ENCODE measurements around the gene C2orf42. TPM values are rescaled to one million over a fixed set of nuclear protein-coding genes. Genes with fewer than 3 reads are reported as not detected.
A peak's percentile ranks its signal among the peaks of the same experiment; 100 is the strongest.

C2orf42 gene
- total and polyA plus RNA-seq, 2 donors from 2014 or later: 11.8 to 20.0 TPM

GRCh38 chr2:70123829-70124116 lies 67.0 kb downstream of the C2orf42 start:
- DNase-seq (no peak), FAIRE-seq (no peak)
- Histone ChIP-seq H3K4me1 (ENCODE audit: control insufficient read depth in 2 of 3, insufficient read depth in 2 of 3, low read depth in 1 of 3, low read length in 3 of 3) (peaks cover 0 to 24% (median 6%) of the 10 kb centered on the region in 3 donors), H3K27me3 (ENCODE audit: control insufficient read depth, insufficient read depth, low read length) (no peaks in the 10 kb centered on the region), H3K4me3 (ENCODE audit: low read length in 3 of 3) (peak overlapping the region in 2 of 3 donors; percentile 30 to 70), H3K9ac (ENCODE audit: low read length in 3 of 3) (peak overlapping the region in 1 of 3 donors; percentile 92), H3K9me3 (ENCODE audit: control insufficient read depth in 2 of 3, insufficient read depth in 1 of 3, low read length in 3 of 3) (no peaks in the 10 kb centered on the region), H3K36me3 (ENCODE audit: control insufficient read depth in 2 of 3, insufficient read depth in 3 of 3, low read length in 3 of 3) (no peaks in the 10 kb centered on the region), H3K27ac (ENCODE audit: low read depth in 2 of 2, low read length in 2 of 2) (peak overlapping the region; percentile 94 to 100)
- no peak for TF ChIP-seq CTCF (IDR thresholded peaks at IDR 0.05; ENCODE audit: borderline replicate concordance, extremely low read depth, insufficient read depth)
- intact Hi-C loops (cut with DNase I): no loop called here

- Histone ChIP-seq H3K9me3 (ENCODE audit: control insufficient read depth in 2 of 3, insufficient read depth in 1 of 3, low read length in 3 of 3) (no peaks in the 10 kb centered on the region), H3K27ac (ENCODE audit: low read depth in 2 of 2, low read length in 2 of 2) (peak overlapping the region; percentile 94 to 100), H3K27me3 (ENCODE audit: control insufficient read depth, insufficient read depth, low read length) (no peaks in the 10 kb centered on the region), H3K4me3 (ENCODE audit: low read length in 3 of 3) (peak overlapping the region in 2 of 3 donors; percentile 30 to 70), H3K36me3 (ENCODE audit: control insufficient read depth in 2 of 3, insufficient read depth in 3 of 3, low read length in 3 of 3) (no peaks in the 10 kb centered on the region), H3K9ac (ENCODE audit: low read length in 3 of 3) (peak overlapping the region in 2 of 3 donors; percentile 17 to 92), H3K4me1 (ENCODE audit: control insufficient read depth in 2 of 3, insufficient read depth in 2 of 3, low read depth in 1 of 3, low read length in 3 of 3) (peaks cover 0 to 22% (median 6%) of the 10 kb centered on the region in 3 donors)
- no peak for TF ChIP-seq CTCF (IDR thresholded peaks at IDR 0.05; ENCODE audit: borderline replicate concordance, extremely low read depth, insufficient read depth)
- FAIRE-seq (no peak), DNase-seq (peak in 4 of 5 donors; percentile 84 to 93 (median 88))
- intact Hi-C loops (cut with DNase I): no loop called here
These were observed 67.6 kb downstream of the C2orf42 start for GRCh38 chr2:70123051-70123828.

- Histone ChIP-seq H3K9me3 (ENCODE audit: control insufficient read depth in 2 of 3, insufficient read depth in 1 of 3, low read length in 3 of 3) (no peaks in the 10 kb centered on the region), H3K27ac (ENCODE audit: low read depth in 2 of 2, low read length in 2 of 2) (no peak overlapping the region), H3K9ac (ENCODE audit: low read length in 3 of 3) (no peak overlapping the region), H3K27me3 (ENCODE audit: control insufficient read depth, insufficient read depth, low read length) (no peaks in the 10 kb centered on the region), H3K4me1 (ENCODE audit: control insufficient read depth in 2 of 3, insufficient read depth in 2 of 3, low read depth in 1 of 3, low read length in 3 of 3) (peaks cover 0 to 18% (median 6%) of the 10 kb centered on the region in 3 donors), H3K36me3 (ENCODE audit: control insufficient read depth in 2 of 3, insufficient read depth in 3 of 3, low read length in 3 of 3) (no peaks in the 10 kb centered on the region), H3K4me3 (ENCODE audit: low read length in 3 of 3) (no peak overlapping the region)
- FAIRE-seq (no peak), DNase-seq (peak in 2 of 5 donors; percentile 46 to 51)
- intact Hi-C loops (cut with DNase I): no loop called here
- TF ChIP-seq CTCF (IDR thresholded peaks at IDR 0.05; ENCODE audit: borderline replicate concordance, extremely low read depth, insufficient read depth): no peak
These were observed 68.3 kb downstream of the C2orf42 start for GRCh38 chr2:70122470-70122869.

Data from kidney (tissue), 14 donors.